GM19463 (cell line): ENCODE results near the gene FYB1.
"Not testable (repeated sequence)": the region's sequence is repeated elsewhere in the genome, so short reads cannot be mapped to it uniquely, and the experiment has no call there.

Experiments
- ATAC-seq: cut with Tn5 transposase; IDR thresholded peaks from one replicate; pipeline ENCODE4 v1.9.1; 2021; ENCODE audit warnings: mild to moderate bottlenecking, moderate library complexity; ENCODE audit not compliant: unreplicated experiment

The FYB1 gene

DNA sequence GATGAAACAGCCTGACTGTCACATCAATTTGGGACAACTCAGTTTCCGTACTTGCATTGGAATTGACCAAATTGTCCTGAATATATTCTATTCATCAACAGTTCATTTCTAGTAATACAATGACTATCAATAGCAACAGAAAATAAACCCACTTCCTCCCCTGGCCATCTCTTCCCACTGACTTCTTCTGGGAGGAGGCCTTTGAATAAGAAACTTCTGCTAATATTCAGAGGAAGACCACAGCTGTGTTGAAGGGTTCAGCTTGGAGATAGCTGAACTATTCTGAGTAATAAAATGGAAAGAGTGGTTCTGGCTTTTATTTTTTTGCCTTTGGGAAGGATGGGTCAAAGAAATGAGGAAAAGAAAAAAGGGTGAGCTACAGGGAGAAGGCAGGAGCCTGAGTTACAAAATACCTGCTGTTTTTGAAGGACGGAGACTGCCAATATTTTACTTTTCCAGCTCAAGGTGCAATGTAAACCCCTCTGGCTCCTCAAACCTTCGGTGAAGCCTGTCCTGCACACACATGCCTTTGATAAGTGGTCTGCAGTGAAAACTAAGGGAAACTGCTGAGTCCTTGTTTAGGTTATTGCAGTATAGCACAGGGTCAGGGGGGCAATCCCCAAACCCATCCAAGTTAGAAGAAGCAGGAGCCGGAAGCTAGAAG lies 29.9 kb downstream of the FYB1 start:
- no peak for ATAC-seq

- ATAC-seq, result no peak
Measured at GRCh38 chr5:39187831-39188731, 31.3 kb downstream of the FYB1 start.

- no peak for ATAC-seq
Measured at GRCh38 chr5:39186722-39187539, 32.4 kb downstream of the FYB1 start.

DNA sequence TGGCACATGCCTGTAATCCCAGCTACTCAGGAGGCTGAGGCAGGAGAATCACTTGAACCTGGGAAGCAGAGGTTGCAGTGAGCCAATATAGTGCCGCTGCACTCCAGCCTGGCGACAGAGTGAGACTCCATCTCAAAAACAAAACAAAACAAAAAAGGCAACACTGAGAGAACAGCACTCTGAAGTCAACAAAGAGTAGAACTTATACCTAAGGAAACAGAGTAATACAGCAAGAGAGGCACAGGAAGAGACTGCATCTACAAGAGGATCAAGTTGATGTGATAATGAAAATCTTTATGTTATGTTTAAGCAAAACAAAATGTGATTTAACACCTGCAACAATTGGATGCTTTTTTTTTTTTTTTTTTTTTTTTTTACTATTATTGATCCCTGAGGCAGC lies 33.1 kb downstream of the FYB1 start:
- ATAC-seq, result no peak

DNA sequence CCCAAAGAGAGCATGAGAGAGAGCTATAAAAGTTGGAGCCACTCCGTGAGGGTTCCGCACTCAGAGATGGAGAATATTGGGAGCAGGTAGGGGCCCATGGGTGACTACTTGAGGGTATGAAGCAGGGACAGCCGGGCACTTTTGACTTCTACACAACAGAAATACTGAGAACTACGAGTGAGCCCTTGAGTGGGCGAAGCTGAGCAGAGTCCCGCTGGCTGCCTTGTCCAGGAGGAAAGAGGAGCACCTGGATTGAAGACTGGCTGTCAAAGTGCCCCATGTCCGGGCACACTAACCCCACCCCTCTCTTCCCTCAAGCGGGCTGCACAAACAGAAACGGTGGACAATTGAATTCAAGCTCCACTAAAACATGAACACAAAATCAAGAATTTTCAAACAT lies 33.6 kb downstream of the FYB1 start:
- ATAC-seq, result no peak

GRCh38 chr5:39179561-39179960 lies 39.8 kb downstream of the FYB1 start:
- not testable (repeated sequence) for ATAC-seq

DNA sequence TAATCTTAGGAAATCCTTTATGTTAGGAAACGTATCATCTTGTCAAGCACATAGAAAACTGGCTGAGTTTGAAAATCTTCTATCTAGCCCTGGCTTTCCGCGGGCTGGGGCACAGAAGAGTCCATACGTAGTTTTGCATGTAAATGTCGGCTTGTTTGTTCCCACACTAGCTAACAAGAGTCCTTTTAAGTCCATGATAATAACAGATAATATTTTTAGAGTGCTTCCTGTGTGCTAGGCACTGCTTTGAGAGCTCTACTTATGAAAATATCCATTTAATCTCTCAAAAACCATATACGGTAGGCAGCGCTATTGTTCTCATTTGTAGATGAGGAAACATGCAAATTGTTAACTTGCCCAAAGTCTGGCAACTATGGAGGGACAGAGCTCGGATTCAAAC lies 40.5 kb downstream of the FYB1 start:
- ATAC-seq, result no peak

DNA sequence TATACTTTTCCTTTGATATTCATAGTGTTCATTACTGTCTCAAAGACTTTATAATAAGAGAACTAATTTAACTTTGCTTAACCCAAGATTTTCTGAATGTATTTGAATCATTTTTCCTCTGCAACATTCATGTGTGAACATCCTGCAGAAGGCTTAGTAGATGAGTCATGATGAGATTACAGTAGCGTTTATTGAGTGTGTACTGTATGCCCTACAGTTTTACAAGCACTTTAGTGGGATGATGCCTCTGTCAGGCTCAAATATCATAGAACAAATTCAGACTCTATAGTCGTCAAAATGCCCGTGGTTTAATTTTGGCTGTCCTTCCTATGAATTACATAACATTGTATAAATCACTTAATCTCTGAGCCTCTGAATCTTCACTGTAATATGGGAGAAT lies 41.2 kb downstream of the FYB1 start:
- ATAC-seq, result no peak

GRCh38 chr5:39177631-39177964 lies 41.8 kb downstream of the FYB1 start:
- ATAC-seq, result peak; percentile 46

DNA sequence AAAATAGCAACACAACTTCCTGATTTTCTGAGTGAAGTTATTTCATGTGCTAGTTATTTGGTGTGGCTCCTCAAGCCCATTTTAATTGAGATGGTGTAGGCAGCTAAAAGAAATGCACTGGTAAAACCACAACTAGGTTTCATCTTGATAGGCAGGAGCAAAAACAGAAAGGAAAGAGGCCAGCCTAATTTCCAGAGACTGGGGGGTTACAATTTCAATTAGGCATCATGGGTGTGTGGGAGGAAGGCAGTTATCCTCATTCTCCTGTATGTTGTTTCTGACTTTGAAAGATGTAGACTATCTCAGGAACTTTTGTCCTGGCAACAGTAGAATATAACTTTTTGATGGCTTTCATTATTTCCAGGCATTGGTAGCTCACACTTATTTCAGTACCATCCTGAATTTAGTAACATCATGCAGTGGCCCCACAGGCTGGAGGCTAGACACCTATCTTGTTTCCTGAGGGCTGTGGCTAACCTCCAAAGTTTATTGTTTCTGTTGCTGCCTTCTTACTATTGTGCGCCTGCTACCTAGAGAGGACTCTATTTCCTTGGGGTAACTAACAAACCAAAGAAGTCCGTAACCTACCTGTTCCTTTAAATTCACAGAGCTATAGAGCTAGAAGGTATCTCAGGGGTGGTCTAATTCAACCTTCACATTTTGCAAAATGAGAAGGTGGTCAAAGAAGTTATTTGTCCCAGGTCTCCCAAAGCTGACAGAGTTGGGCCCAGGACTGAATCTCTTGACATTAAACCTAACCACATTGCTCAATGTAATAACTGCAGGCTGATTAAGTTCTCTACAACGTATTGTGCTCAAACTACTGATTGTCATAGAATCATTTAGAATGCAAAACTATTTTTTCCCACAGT lies 42.4 kb downstream of the FYB1 start:
- ATAC-seq, result no peak

GRCh38 chr5:39175273-39175955 lies 43.9 kb downstream of the FYB1 start:
- no peak for ATAC-seq

DNA sequence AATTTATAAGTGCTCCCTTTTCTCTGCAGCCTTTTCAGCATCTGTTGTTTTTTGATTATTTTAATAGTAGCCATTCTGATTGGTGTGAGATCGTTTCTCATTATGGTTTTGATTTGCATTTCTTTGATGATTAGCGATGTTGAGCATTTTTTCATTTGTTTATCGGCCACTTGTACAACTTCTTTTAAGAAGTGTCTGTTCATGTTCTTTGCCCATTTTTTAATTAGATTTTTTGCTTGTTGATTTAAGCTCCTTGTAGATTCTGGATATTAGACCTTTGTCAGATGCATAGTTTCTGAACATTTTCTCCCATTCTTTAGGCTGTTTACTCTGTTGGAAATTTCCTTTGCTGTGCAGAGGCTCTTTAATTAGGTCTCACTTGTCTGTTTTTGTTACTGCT lies 46.3 kb downstream of the FYB1 start:
- ATAC-seq, result no peak

- ATAC-seq, result no peak
Measured at GRCh38 chr5:39172593-39172992, 46.8 kb downstream of the FYB1 start.

DNA sequence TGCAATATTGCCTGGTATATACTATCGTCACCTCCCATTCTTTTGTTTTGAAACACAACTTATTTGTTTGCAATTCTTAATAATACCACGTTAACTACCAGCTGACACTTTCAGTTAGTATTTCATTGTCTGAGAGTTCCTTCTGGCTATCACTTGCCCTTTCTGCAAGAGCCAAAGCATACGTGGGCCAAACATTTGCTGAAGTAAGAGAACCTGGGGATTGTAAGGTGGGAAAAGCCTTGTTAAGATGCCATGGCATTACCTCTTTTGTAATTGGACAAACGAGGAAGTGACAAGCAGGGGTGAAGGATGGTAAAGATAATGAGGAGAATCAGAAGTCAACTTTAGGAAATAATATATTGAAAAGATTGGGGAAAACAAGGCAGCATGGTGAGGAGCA lies 47.7 kb downstream of the FYB1 start:
- no peak for ATAC-seq

DNA sequence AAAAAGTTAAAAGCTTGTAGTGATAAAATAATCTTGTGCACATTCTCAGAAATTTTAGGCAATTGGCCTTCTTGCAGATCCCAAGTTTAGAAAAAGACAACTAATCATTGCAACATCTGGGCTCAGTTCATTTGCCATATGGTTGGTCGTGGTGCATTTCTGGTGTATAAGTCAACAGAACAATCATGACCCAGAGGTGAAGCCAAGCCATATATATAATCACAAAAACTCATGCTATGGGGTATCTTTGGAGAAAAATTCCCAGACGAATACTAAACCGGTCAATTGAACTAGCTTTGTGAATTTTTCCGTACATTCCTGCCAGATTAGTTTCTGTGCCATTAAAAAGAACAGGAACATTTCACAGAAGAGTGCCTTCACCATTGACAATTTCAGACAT lies 50.3 kb downstream of the FYB1 start:
- no peak for ATAC-seq

- ATAC-seq, result no peak
Measured at GRCh38 chr5:39167972-39168342, 51.4 kb downstream of the FYB1 start.

DNA sequence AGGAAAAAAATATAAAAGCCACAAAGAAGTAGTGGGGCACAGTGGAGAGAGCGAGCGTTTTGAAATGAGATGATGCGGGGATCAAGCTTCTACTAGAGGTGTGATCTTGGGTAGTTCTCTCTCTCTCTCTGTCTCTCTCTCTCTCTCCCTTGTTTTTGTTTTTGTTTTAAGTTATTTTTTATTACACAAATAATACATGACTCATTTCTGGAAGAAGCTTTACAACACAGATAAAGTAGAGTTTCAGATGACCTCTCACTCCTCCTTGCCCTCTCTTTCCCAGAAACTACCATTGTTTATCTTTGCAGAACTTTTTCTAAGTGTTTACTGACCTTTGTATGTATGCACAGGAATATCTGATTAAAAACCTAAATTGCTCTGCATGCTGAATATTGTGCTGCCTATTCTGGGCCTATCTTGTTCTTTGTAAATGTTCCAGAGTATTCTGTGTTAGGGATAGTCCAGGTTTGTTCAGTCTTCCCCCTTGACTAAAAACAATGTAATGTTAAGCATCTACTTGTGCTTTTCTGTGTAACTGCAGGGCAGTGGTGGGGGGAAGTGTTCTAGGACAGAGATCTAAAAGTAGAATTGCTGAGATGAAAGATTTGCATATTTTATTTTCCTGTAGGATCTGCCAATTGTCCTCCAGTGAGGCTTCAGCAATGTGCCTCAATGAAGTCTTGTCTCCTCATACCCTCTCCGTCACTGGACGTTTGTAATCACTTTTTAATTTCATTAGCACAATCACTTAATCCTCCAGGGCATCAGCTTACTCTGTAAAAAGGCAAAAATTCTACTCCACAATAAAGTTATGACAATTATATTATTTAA lies 52.0 kb downstream of the FYB1 start:
- ATAC-seq, result no peak

DNA sequence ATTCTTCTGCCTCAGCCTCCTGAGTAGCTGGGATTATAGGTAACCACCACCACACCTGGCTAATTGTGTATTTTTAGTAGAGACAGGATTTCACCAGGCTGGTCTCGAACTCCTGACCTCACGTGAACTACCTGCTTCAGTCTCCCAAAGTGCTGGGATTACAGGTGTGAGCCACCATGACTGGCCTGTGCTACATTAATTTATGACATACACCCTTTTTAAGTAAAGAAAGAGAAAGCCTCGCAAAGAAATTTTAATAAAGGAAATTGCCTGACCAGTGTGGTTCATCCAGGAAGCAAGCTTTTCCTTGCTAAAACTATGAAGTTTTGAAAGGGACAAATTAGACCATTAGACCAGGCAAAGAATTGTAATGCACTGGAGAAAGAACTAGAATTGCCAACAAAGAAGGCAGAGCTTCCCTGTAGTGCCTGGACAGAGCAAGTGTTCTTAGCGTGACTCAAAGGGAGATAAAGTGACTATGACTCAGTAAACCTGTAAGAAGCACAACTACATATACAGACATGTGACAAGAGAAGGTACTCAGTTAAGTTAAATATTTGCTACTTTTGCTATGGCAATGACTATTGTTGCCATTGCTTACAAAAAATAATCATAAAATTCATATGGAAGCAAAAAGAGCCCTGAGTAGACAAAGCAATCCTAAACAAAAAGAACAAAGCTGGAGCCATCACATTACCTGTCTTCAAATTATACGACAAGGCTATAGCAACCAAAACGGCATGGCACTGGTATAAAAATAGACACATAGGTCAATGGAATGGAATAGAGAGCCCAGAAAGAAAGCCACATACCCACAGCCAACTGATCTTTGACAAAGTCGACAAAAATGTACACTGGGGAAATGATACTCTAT lies 54.6 kb downstream of the FYB1 start:
- peak; percentile 89 for ATAC-seq
